PC-3 (cell line): ENCODE measurements around the gene CAMK1D.

ENCODE experiments used
- EZH2phosphoT487 ChIP-seq: fragments of 300-600 bp; sonication (generic); IDR thresholded peaks from 2 replicates; pipeline ENCODE4 v1.6.1; 2018; ENCODE audit warnings: mild to moderate bottlenecking, antibody characterized with exemption, low read length, borderline replicate concordance
- TF ChIP-seq, protein P1 (sequence below): fragments of 300-600 bp; sonication (generic); conservative IDR thresholded peaks from 2 replicates; pipeline ENCODE4 v1.5.1; 2017; ENCODE audit warnings: antibody characterized with exemption, low read depth, mild to moderate bottlenecking, low read length

DNA sequence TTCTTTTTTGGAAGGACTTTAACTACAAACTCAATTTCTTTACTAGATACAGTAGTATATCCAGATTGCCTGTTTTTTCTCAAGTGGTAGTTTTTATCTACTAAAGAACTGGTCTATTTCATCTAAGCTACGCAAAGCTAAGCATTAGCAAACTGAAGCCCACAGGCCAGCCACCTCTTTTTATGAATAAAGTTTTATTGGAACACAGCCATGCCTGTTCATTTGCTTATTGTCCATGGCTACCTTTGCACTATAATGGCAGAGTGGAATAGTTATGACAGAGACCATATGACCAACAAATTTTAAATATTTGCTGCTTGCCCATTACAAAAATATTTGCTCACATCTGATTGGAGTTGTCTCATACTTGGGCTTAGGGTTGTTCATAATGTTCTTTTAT, 168.7 kb downstream of the CAMK1D start:
- TF ChIP-seq, protein P1, sequence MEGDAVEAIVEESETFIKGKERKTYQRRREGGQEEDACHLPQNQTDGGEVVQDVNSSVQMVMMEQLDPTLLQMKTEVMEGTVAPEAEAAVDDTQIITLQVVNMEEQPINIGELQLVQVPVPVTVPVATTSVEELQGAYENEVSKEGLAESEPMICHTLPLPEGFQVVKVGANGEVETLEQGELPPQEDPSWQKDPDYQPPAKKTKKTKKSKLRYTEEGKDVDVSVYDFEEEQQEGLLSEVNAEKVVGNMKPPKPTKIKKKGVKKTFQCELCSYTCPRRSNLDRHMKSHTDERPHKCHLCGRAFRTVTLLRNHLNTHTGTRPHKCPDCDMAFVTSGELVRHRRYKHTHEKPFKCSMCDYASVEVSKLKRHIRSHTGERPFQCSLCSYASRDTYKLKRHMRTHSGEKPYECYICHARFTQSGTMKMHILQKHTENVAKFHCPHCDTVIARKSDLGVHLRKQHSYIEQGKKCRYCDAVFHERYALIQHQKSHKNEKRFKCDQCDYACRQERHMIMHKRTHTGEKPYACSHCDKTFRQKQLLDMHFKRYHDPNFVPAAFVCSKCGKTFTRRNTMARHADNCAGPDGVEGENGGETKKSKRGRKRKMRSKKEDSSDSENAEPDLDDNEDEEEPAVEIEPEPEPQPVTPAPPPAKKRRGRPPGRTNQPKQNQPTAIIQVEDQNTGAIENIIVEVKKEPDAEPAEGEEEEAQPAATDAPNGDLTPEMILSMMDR, result no peak
- no peak for TF ChIP-seq EZH2phosphoT487
